Psoas muscle (tissue), 8 donors: Measurements from ENCODE around the gene ATOSA. TPM values are rescaled to one million over a fixed set of nuclear protein-coding genes. Genes with fewer than 3 reads are reported as not detected.

Experiments
- ATAC-seq, 4 donors: fragments of 200-7000 bp; cut with Tn5 transposase; one replicate each; pipeline ENCODE4 v1.9.1; 2020; ENCODE audit warnings: moderate library complexity in 3 of 4, mild to moderate bottlenecking in 2 of 4
- DNase-seq, 2 donors: peaks; one replicate each; pipeline ENCODE4 v3.0.0-alpha.2; 2020
- H3K27ac ChIP-seq: fragments of 200-600 bp; one replicate; pipeline ENCODE4 v1.8.0; 2022
- H3K27me3 ChIP-seq, 3 donors: fragments of 200-600 bp in 1 of 3; one replicate each; pipeline versions ENCODE4 v1.6.1 to v1.8.0; 2013 to 2022; ENCODE audit warnings: low read length in 2 of 3, mild to moderate bottlenecking in 2 of 3, moderate library complexity in 1 of 3; ENCODE audit not compliant: insufficient read depth in 3 of 3
- H3K36me3 ChIP-seq, 2 donors: fragments of 200-600 bp in 1 of 2; one replicate each; pipeline versions ENCODE4 v1.6.1 to v1.8.0; 2013 to 2022; ENCODE audit warnings: low read depth in 1 of 2, mild to moderate bottlenecking in 1 of 2, moderate library complexity in 1 of 2; ENCODE audit not compliant: insufficient read depth in 1 of 2
- H3K4me1 ChIP-seq: fragments of 200-600 bp; one replicate; pipeline ENCODE4 v1.8.0; 2022
- H3K4me3 ChIP-seq: fragments of 200-600 bp; one replicate; pipeline ENCODE4 v1.8.0; 2022; ENCODE audit warnings: mild to moderate bottlenecking
- H3K9me3 ChIP-seq: fragments of 200-600 bp; one replicate; pipeline ENCODE4 v1.8.0; 2022
- CTCF ChIP-seq: fragments of 200-600 bp; IDR thresholded peaks from one replicate; pipeline ENCODE4 v1.8.0; 2022; ENCODE audit warnings: antibody characterized with exemption
- WGBS, 3 donors: extraction: QIAGEN DNeasy Blood & Tissue Kit; methylation state at CpG; one replicate each; pipeline versions ENCODE4 v1.1.6 to v1.1.7; 2013; 5-methylcytosine and 5-hydroxymethylcytosine counted together
- intact Hi-C, 2 donors: fragments of 100-400 bp; cut with DNase I; formaldehyde crosslinking; loops; one replicate each; pipeline versions ENCODE4 v1.11.0 to v1.14.2; 2022
- polyA plus RNA-seq, 3 donors: library from polyadenylated mRNA; stranded (reverse); fragments of 200-250 nt; gene quantifications; one replicate each; pipeline ENCODE4 v1.2.3, GENCODE V29; 2013
- total RNA-seq, 4 donors: library from RNA; stranded (reverse); fragmentation: NEBNext Ultra II Directional in 2 of 4; extraction: Animal tissue kit (Norgen Biotek cat#: 25700) in 2 of 4; gene quantifications; one replicate each; pipeline versions ENCODE4 v1.2.1 to v1.2.4, GENCODE V29; 2021 to 2023
- donor health status: healthy with polysubstance abuse.
- donor health status: DM: no; HTN: no; CAD: no; lungs with moderate emphysema.
- donor health status: Bipolar disorder and iron deficiency.
- donor health status: healthy.
- donor health status: DM: yes; HTN: yes; CAD: no.
- donor health status: DM: no; HTN: no; CAD: no.
- donor health status: DM: no; HTN: no; CAD: no.
- donor health status: DM: yes; HTN: yes; CAD: no.

The ATOSA gene
- total and polyA plus RNA-seq, 7 donors: 9.8 to 129 (median 60.3) TPM

DNA sequence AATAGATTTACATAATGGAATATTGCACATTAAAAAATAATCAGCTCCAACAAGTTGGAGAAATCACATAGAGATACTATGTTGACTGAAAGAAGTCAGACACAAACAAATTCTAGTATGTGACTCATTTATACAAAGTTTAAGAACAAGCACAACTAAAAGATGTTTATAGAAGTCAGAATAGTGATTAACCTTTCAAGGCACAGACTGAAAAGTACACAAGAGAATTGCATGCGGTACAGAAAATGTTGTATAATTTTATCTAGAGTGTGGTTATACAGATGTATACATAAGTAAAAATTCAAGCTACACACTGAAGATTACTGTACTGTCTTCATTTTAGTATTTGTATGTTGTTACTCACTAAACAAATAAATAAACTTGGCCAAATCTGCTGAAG lies 19.3 kb upstream of the ATOSA start:
- Histone ChIP-seq H3K9me3 (no peaks in the 10 kb centered on the region), H3K4me3 (no peak overlapping the region), H3K36me3 (no peaks in the 10 kb centered on the region), H3K27me3 (peaks cover 0 to 5% (median 0%) of the 10 kb centered on the region in 3 donors), H3K4me1 (no peaks in the 10 kb centered on the region), H3K27ac (no peak overlapping the region)
- DNase-seq: no peak
- 0 to 53% (median 1%) methylated on average over 1 of the region's 1 CpG for WGBS, 3 donors
- TF ChIP-seq CTCF: no peak
- no peak for ATAC-seq
- intact Hi-C loops: no loop called here

- no peaks in the 10 kb centered on the region for H3K36me3 ChIP-seq
- no peak for DNase-seq
- H3K4me1 ChIP-seq: no peaks in the 10 kb centered on the region
- no peak for ATAC-seq
- intact Hi-C loops: no loop called here
- H3K27ac ChIP-seq: no peak overlapping the region
- TF ChIP-seq CTCF: no peak
- no peak overlapping the region for H3K4me3 ChIP-seq
- no peaks in the 10 kb centered on the region for H3K9me3 ChIP-seq
- 82 to 90% (median 87%) methylated on average over 2 of the region's 2 CpGs for WGBS, 3 donors
- H3K27me3 ChIP-seq: no peaks in the 10 kb centered on the region
Measured at GRCh38 chr15:52697051-52697450, 17.9 kb upstream of the ATOSA start.

- Histone ChIP-seq H3K4me1 (no peaks in the 10 kb centered on the region), H3K27me3 (no peaks in the 10 kb centered on the region), H3K36me3 (no peaks in the 10 kb centered on the region), H3K4me3 (no peak overlapping the region), H3K27ac (no peak overlapping the region), H3K9me3 (no peaks in the 10 kb centered on the region)
- no peak for TF ChIP-seq CTCF
- DNase-seq (no peak), ATAC-seq (no peak)
- 92 to 96% (median 95%) methylated on average over 2 of the region's 2 CpGs for WGBS, 3 donors
- intact Hi-C loops: no loop called here
Measured at GRCh38 chr15:52695154-52695553, 16.0 kb upstream of the ATOSA start.

GRCh38 chr15:52689562-52689961 lies 10.4 kb upstream of the ATOSA start:
- Histone ChIP-seq H3K36me3 (no peaks in the 10 kb centered on the region), H3K27ac (no peak overlapping the region), H3K27me3 (no peaks in the 10 kb centered on the region), H3K4me3 (no peak overlapping the region), H3K9me3 (no peaks in the 10 kb centered on the region), H3K4me1 (no peaks in the 10 kb centered on the region)
- TF ChIP-seq CTCF: no peak
- intact Hi-C loops: loop anchor here in 1 of 2 donors (5.0 kb wide), 1 partner anchor 33 kb away; no protein-coding TSS in a partner anchor
- ATAC-seq (peak in 1 of 4 donors; percentile 22), DNase-seq (no peak)
- 74 to 88% (median 79%) methylated on average over 1 of the region's 1 CpG for WGBS, 3 donors

DNA sequence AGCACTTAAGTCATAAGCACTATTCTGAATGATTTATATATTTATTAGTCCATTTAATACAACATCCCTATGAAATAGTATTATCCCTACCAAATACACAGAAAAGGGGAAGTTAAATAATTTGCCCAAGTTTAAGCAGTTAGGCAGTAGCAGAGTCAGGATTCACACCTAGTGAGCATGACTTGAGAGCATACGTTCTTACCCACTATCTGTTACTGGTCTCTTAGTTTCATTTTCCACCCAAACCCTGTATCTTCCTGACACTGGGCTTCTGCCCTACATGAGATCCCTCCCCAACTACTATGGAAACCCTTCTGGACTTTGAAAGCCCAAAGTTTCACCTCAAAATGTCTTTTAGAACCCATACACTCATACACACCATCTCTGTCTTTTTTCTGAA lies 4.4 kb upstream of the ATOSA start:
- no peaks in the 10 kb centered on the region for H3K9me3 ChIP-seq
- H3K36me3 ChIP-seq: no peaks in the 10 kb centered on the region
- H3K4me3 ChIP-seq: no peak overlapping the region
- H3K27ac ChIP-seq: no peak overlapping the region
- 52 to 72% (median 61%) methylated on average over 1 of the region's 1 CpG for WGBS, 3 donors
- ATAC-seq (no peak), DNase-seq (no peak)
- no peak for TF ChIP-seq CTCF
- H3K4me1 ChIP-seq: peaks cover 12% of the 10 kb centered on the region
- intact Hi-C loops: loop anchor here (1.0 to 5.0 kb wide), 2 partner anchors 44 to 52 kb away; no protein-coding TSS in a partner anchor
- no peaks in the 10 kb centered on the region for H3K27me3 ChIP-seq
